CD4-positive, CD25-positive, alpha-beta regulatory T cell (primary cell): ENCODE data around the gene RNF144B. TPM values are rescaled to one million over a fixed set of nuclear protein-coding genes. Genes with fewer than 3 reads are reported as not detected.

Experiments used
- ATAC-seq, 2 donors: fragments of 150-1000 bp; cut with Tn5 transposase; one replicate each; pipeline ENCODE4 v1.10.0; 2021; ENCODE audit warnings: low read depth in 2 of 2, moderate number of reproducible peaks in 2 of 2, moderate library complexity in 1 of 2
- DNase-seq, 3 donors: peaks; one replicate each; pipeline versions ENCODE4 v3.0.0 to v3.0.0-alpha.2; 2012 to 2022; ENCODE audit warnings: mixed read lengths in 1 of 3
- H3K27ac ChIP-seq: one replicate; pipeline ENCODE4 v1.7.0; 2013; ENCODE audit warnings: mild to moderate bottlenecking, low read length; ENCODE audit not compliant: insufficient read depth, poor library complexity, severe bottlenecking
- H3K27me3 ChIP-seq: one replicate; pipeline ENCODE4 v1.7.0; 2013; ENCODE audit warnings: low read length; ENCODE audit not compliant: control insufficient read depth, insufficient read depth
- H3K36me3 ChIP-seq: one replicate; pipeline ENCODE4 v1.7.0; 2013; ENCODE audit warnings: mild to moderate bottlenecking, low read length, moderate library complexity; ENCODE audit not compliant: control insufficient read depth, insufficient read depth
- H3K4me1 ChIP-seq: 2 replicates; pipeline ENCODE4 v1.7.0; 2013; ENCODE audit warnings: mild to moderate bottlenecking, low read length; ENCODE audit not compliant: insufficient read depth, control insufficient read depth, poor library complexity, severe bottlenecking
- H3K4me3 ChIP-seq: one replicate; pipeline ENCODE4 v1.7.0; 2013; ENCODE audit warnings: low read depth, mild to moderate bottlenecking, low read length, moderate library complexity
- H3K9me3 ChIP-seq, 2 experiments: 1 replicate in 1 of 2; 2 replicates in 1 of 2; pipeline ENCODE4 v1.7.0; 2013; ENCODE audit warnings: low read length in 2 of 2, mild to moderate bottlenecking in 1 of 2, moderate library complexity in 1 of 2; ENCODE audit not compliant: control insufficient read depth in 2 of 2
- H3K27ac Mint-ChIP-seq, 3 donors: one replicate each; pipeline ENCODE4 v1.8.0; 2020 to 2022; ENCODE audit warnings: mild to moderate bottlenecking in 3 of 3, mixed read lengths in 3 of 3, moderate library complexity in 2 of 3
- H3K27me3 Mint-ChIP-seq: one replicate; pipeline ENCODE4 v1.8.0; 2022; ENCODE audit warnings: mild to moderate bottlenecking, mixed read lengths
- H3K36me3 Mint-ChIP-seq: one replicate; pipeline ENCODE4 v1.8.0; 2020; ENCODE audit warnings: mixed read lengths
- H3K4me1 Mint-ChIP-seq, 4 donors: one replicate each; pipeline ENCODE4 v1.8.0; 2020 to 2022; ENCODE audit warnings: mixed read lengths in 4 of 4, mild to moderate bottlenecking in 1 of 4
- H3K4me3 Mint-ChIP-seq, 4 donors: one replicate each; pipeline ENCODE4 v1.8.0; 2020 to 2022; ENCODE audit warnings: mild to moderate bottlenecking in 4 of 4, mixed read lengths in 4 of 4, moderate library complexity in 3 of 4
- H3K9me3 Mint-ChIP-seq, 7 donors: one replicate each; pipeline ENCODE4 v1.8.0; 2020 to 2022; ENCODE audit warnings: mixed read lengths in 7 of 7, mild to moderate bottlenecking in 3 of 7, moderate library complexity in 2 of 7
- polyA plus RNA-seq, 4 donors: library from polyadenylated mRNA; unstranded; fragments of 300-500 nt; fragmentation: Illumina TruSeq; gene quantifications; one replicate each; pipeline ENCODE4 v1.2.3, GENCODE V29; 2021
- total RNA-seq: library from RNA; stranded (reverse); gene quantifications from one replicate; pipeline ENCODE4 v1.2.3, GENCODE V29; 2022

The RNF144B gene
- total and polyA plus RNA-seq, 5 donors from 2014 or later = 0.21 to 1.7 (median 1.1) TPM

- ATAC-seq (no peak), DNase-seq (no peak)
- Histone ChIP-seq H3K9me3 (no peaks in the 10 kb centered on the region), H3K36me3 (no peaks in the 10 kb centered on the region), H3K27ac (no peak overlapping the region), H3K4me1 (peaks cover 35% of the 10 kb centered on the region), H3K27me3 (no peaks in the 10 kb centered on the region), H3K4me3 (peak overlapping the region; percentile 89)
- H3K27me3 Mint-ChIP-seq = no peaks in the 10 kb centered on the region
- peak overlapping the region in 1 of 4 donors; percentile 29 for H3K4me3 Mint-ChIP-seq
- H3K4me1 Mint-ChIP-seq = peaks cover 14 to 42% (median 26%) of the 10 kb centered on the region in 4 donors
- H3K36me3 Mint-ChIP-seq = no peaks in the 10 kb centered on the region
- H3K9me3 Mint-ChIP-seq = peaks cover 0 to 1% (median 0%) of the 10 kb centered on the region in 7 donors
- no peak overlapping the region for H3K27ac Mint-ChIP-seq
Measured at GRCh38 chr6:18389479-18389878, 2.3 kb downstream of the RNF144B start.

GRCh38 chr6:18390476-18390875 lies 3.3 kb downstream of the RNF144B start:
- Histone ChIP-seq H3K27ac (no peak overlapping the region), H3K4me1 (peaks cover 35% of the 10 kb centered on the region), H3K27me3 (no peaks in the 10 kb centered on the region), H3K4me3 (no peak overlapping the region), H3K9me3 (no peaks in the 10 kb centered on the region), H3K36me3 (no peaks in the 10 kb centered on the region)
- ATAC-seq = no peak
- no peaks in the 10 kb centered on the region for H3K27me3 Mint-ChIP-seq
- peaks cover 14 to 45% (median 27%) of the 10 kb centered on the region in 4 donors for H3K4me1 Mint-ChIP-seq
- H3K36me3 Mint-ChIP-seq = no peaks in the 10 kb centered on the region
- H3K9me3 Mint-ChIP-seq = no peaks in the 10 kb centered on the region
- no peak for DNase-seq
- no peak overlapping the region for H3K27ac Mint-ChIP-seq
- H3K4me3 Mint-ChIP-seq = no peak overlapping the region

GRCh38 chr6:18391023-18391422 lies 3.9 kb downstream of the RNF144B start:
- H3K4me3 ChIP-seq = no peak overlapping the region
- H3K27me3 ChIP-seq = no peaks in the 10 kb centered on the region
- H3K4me1 ChIP-seq = peaks cover 35% of the 10 kb centered on the region
- no peaks in the 10 kb centered on the region for H3K36me3 ChIP-seq
- H3K27ac ChIP-seq = no peak overlapping the region
- peak overlapping the region in 1 of 3 donors; percentile 26 for H3K27ac Mint-ChIP-seq
- H3K4me3 Mint-ChIP-seq = peak overlapping the region in 1 of 4 donors; percentile 9
- no peaks in the 10 kb centered on the region for H3K9me3 ChIP-seq
- DNase-seq = no peak
- no peaks in the 10 kb centered on the region for H3K36me3 Mint-ChIP-seq
- ATAC-seq = no peak
- H3K9me3 Mint-ChIP-seq = no peaks in the 10 kb centered on the region
- no peaks in the 10 kb centered on the region for H3K27me3 Mint-ChIP-seq
- peaks cover 14 to 47% (median 28%) of the 10 kb centered on the region in 4 donors for H3K4me1 Mint-ChIP-seq

GRCh38 chr6:18392346-18392877 lies 5.3 kb downstream of the RNF144B start:
- Mint-ChIP-seq H3K4me1 (peaks cover 14 to 33% (median 20%) of the 10 kb centered on the region in 4 donors), H3K27me3 (no peaks in the 10 kb centered on the region), H3K4me3 (no peak overlapping the region), H3K27ac (peak overlapping the region in 1 of 3 donors; percentile 42), H3K9me3 (no peaks in the 10 kb centered on the region), H3K36me3 (no peaks in the 10 kb centered on the region)
- H3K27me3 ChIP-seq = no peaks in the 10 kb centered on the region
- ATAC-seq = no peak
- H3K27ac ChIP-seq = no peak overlapping the region
- peak in 1 of 3 donors; percentile 5 for DNase-seq
- no peak overlapping the region for H3K4me3 ChIP-seq
- peaks cover 26% of the 10 kb centered on the region for H3K4me1 ChIP-seq
- no peaks in the 10 kb centered on the region for H3K36me3 ChIP-seq
- no peaks in the 10 kb centered on the region for H3K9me3 ChIP-seq

- Histone ChIP-seq H3K4me3 (no peak overlapping the region), H3K9me3 (no peaks in the 10 kb centered on the region), H3K36me3 (no peaks in the 10 kb centered on the region), H3K27me3 (no peaks in the 10 kb centered on the region), H3K27ac (no peak overlapping the region), H3K4me1 (peaks cover 13% of the 10 kb centered on the region)
- no peaks in the 10 kb centered on the region for H3K27me3 Mint-ChIP-seq
- no peaks in the 10 kb centered on the region for H3K9me3 Mint-ChIP-seq
- no peak overlapping the region for H3K4me3 Mint-ChIP-seq
- no peak for DNase-seq
- peaks cover 6% of the 10 kb centered on the region for H3K36me3 Mint-ChIP-seq
- H3K27ac Mint-ChIP-seq = no peak overlapping the region
- H3K4me1 Mint-ChIP-seq = peaks cover 1 to 23% (median 11%) of the 10 kb centered on the region in 4 donors
- no peak for ATAC-seq
Measured at GRCh38 chr6:18393698-18394097, 6.5 kb downstream of the RNF144B start.

GRCh38 chr6:18395177-18395855 lies 8.2 kb downstream of the RNF144B start:
- ATAC-seq (no peak), DNase-seq (no peak)
- no peaks in the 10 kb centered on the region for H3K27me3 ChIP-seq
- Mint-ChIP-seq H3K27ac (peak overlapping the region in 1 of 3 donors; percentile 28), H3K4me3 (peak overlapping the region in 1 of 4 donors; percentile 28), H3K36me3 (peaks cover 9% of the 10 kb centered on the region), H3K27me3 (no peaks in the 10 kb centered on the region), H3K4me1 (peaks cover 1 to 15% (median 9%) of the 10 kb centered on the region in 4 donors), H3K9me3 (no peaks in the 10 kb centered on the region)
- no peaks in the 10 kb centered on the region for H3K9me3 ChIP-seq
- H3K27ac ChIP-seq = no peak overlapping the region
- H3K4me1 ChIP-seq = no peaks in the 10 kb centered on the region
- no peaks in the 10 kb centered on the region for H3K36me3 ChIP-seq
- no peak overlapping the region for H3K4me3 ChIP-seq

- no peaks in the 10 kb centered on the region for H3K36me3 ChIP-seq
- Mint-ChIP-seq H3K27ac (no peak overlapping the region), H3K9me3 (no peaks in the 10 kb centered on the region), H3K4me3 (peak overlapping the region in 1 of 4 donors; percentile 28), H3K4me1 (peaks cover 6 to 17% (median 13%) of the 10 kb centered on the region in 4 donors), H3K27me3 (no peaks in the 10 kb centered on the region), H3K36me3 (peaks cover 14% of the 10 kb centered on the region)
- H3K9me3 ChIP-seq = no peaks in the 10 kb centered on the region
- ATAC-seq (no peak), DNase-seq (no peak)
- H3K27me3 ChIP-seq = no peaks in the 10 kb centered on the region
- no peak overlapping the region for H3K4me3 ChIP-seq
- H3K27ac ChIP-seq = no peak overlapping the region
- no peaks in the 10 kb centered on the region for H3K4me1 ChIP-seq
Measured at GRCh38 chr6:18395856-18396197, 8.7 kb downstream of the RNF144B start.

- no peak overlapping the region for H3K4me3 ChIP-seq
- peak overlapping the region in 1 of 3 donors; percentile 44 for H3K27ac Mint-ChIP-seq
- no peaks in the 10 kb centered on the region for H3K36me3 ChIP-seq
- H3K4me3 Mint-ChIP-seq = no peak overlapping the region
- ATAC-seq (no peak), DNase-seq (no peak)
- H3K9me3 Mint-ChIP-seq = no peaks in the 10 kb centered on the region
- H3K4me1 Mint-ChIP-seq = peaks cover 7 to 22% (median 13%) of the 10 kb centered on the region in 4 donors
- no peaks in the 10 kb centered on the region for H3K9me3 ChIP-seq
- no peaks in the 10 kb centered on the region for H3K4me1 ChIP-seq
- H3K27me3 Mint-ChIP-seq = no peaks in the 10 kb centered on the region
- no peaks in the 10 kb centered on the region for H3K27me3 ChIP-seq
- no peak overlapping the region for H3K27ac ChIP-seq
- H3K36me3 Mint-ChIP-seq = peaks cover 25% of the 10 kb centered on the region
Measured at GRCh38 chr6:18397701-18398100, 10.6 kb downstream of the RNF144B start.
